ENCODE data around the gene AGXT.
"Not testable (repeated sequence)": the region's sequence is repeated elsewhere in the genome, so short reads cannot be mapped to it uniquely, and the experiment has no call there.

AGXT gene

DNA sequence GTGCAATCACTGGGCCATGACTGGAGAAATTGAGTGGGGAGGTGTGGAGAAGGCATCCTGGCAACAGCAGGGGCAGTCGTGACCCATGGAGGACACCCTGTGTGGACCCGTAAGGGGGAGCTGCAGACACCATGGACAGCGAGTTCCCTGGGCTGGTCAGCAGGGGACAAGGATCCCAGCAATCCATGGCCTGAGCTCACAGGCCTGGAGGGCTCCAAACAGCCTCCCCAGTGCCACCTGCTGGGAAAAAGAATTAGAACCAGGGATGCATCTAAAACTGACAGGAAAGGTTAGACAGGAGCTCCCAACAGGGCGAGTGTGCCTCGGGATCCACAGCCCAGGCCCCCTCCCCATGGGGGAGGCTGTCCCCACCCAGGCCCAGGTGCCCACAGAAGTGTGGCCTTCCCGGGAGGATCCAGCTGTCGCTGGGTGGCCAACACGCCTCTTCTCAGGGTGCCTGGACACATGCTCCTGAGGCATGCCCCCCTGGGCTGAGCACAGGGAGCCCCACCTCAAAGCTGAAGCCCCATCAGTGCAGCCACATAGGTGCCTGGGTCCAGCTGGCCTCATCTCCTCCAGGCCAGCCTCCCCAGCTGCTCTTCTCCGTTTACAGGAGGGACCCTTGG lies 28.1 kb upstream of the AGXT start:
- peak; percentile 62 for DNase-seq

DNA sequence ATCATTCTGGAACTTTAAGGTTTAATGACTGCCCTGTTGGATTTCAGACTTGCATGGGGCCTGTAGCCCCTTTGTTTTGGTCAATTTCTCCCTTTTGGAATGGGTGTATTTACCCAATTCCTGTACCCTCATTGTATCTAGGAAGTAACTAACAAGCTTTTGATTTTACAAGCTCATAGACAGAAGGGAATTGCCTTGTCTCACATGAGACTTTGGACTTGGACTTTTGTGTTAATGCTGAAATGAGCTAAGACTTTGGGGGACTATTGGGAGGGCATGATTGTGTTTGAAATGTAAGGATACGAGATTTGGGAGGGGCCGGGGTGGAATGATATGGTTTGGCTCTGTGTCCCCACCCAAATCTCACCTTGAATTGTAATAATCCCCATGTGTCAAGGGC lies 22.3 kb upstream of the AGXT start:
- DNase-seq: not testable (repeated sequence)

DNA sequence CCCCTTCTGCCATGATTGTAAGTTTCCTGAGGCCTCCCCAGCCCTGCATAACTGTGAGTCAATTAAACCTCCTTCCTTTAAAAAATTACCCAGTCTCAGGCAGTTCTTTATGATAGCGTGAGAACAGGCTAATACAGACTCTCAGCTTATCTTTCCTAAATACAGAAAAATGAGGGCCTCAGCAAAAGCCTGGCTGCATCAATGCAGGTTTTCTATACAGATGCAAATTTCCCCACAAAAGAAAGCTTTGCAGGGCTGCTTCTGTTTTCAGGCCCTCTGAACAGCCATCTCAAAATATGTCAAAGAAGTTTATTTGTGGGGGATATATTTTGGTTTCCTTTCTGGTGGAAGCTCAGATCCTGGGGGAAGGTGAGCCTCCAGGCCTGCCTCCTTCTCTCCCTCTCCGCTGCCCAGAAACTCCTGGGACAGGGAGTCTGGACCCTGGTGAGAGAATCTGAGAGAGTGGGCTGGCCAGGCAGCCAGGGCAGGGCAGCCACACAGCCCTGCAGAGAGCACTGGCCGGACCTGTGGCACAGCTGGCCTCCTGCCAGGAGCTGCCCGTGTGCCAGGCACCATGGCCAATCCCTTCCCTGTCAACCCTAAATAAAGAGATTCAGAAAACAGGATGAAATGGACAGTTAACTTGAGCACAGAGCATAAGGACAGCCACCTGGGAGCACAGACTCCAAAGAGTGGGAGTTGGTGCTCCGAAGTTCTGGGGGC lies 21.6 kb upstream of the AGXT start:
- no peak for DNase-seq

DNA sequence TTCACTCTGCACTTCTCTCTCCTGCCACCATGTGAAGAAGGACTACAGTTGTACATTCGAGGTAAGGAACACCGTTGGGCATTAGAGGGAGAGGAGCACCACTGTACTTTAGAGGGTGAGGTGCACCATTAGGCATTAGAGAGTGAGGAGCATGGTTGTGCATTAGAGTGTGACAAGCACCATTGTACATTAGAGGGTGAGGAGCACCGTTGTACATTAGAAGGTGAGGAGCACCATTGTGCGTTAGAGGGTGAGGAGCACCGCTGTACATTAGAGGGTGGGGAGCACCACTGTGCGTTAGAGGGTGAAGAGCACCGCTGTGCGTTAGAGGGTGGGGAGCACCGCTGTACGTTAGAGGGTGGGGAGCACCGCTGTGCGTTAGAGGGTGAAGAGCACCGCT lies 20.8 kb upstream of the AGXT start:
- no peak for DNase-seq

DNA sequence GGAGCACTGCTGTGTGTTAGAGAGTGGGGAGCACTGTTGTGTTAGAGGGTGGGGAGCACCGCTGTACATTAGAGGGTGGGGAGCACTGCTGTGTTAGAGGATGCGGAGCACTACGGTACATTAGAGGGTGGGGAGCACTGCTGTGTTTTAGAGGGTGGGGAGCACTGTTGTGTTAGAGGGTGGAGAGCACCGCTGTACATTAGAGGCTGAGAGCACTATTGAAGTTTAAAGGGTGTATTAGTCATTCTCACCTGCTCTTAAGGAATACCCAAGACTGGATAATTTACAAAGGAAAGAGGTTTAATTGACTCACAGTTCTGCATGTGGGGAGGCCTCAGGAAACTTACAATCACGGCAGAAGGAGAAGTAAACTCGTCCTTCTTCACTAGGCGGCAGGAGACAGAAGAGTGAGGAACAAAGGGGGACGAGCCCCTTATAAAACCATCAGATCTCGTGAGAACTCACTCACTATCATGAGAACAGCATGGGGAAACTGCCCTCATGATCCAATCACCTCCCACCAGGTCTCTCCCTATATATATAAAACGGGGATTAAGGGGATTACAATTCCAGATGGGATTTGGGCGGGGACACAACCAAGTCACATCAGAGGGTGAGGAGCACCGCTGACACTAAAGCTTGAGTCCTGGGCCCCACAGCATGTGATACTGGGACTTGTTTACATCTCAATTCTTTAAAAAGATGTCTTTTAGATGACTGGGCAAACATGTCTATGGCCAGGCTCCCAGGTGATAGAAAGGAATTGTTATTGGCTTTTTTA lies 19.5 kb upstream of the AGXT start:
- no peak for DNase-seq

DNA sequence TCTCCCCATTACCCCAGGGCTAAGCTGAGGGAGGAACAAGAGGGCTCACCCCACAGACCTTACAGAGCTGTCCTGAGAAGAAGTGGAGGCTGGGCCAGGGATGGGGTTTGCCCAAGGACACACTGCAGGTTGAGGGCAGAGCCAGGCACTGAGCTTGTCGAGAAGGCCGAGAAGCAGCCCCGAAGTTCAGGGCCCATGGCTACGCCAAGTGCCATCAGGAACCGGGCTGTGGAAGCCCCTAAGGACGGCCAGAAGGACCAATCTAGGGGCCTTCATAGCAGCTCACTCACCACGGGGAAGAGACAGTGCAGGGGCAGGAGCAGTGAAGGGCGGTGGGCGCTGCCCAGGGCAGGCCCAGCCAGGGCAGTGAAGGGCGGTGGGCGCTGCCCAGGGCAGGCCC lies 18.6 kb upstream of the AGXT start:
- DNase-seq: no peak

DNA sequence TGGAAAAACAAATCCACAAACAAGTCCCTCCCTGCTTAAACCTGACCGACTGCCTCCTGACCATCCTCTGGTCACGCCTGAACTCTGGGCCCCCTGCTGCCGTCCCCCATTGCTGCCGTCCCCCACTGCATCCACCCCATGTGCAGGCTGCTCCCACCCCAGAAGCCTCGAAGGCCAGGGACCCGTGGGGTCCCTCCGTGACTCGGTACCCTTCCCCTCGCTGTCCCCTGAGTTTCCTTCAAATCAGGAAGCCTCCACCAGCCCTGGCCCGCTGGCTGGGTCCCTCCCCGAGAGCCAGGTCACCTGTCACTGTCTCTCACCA lies 17.9 kb upstream of the AGXT start:
- DNase-seq: no peak

DNA sequence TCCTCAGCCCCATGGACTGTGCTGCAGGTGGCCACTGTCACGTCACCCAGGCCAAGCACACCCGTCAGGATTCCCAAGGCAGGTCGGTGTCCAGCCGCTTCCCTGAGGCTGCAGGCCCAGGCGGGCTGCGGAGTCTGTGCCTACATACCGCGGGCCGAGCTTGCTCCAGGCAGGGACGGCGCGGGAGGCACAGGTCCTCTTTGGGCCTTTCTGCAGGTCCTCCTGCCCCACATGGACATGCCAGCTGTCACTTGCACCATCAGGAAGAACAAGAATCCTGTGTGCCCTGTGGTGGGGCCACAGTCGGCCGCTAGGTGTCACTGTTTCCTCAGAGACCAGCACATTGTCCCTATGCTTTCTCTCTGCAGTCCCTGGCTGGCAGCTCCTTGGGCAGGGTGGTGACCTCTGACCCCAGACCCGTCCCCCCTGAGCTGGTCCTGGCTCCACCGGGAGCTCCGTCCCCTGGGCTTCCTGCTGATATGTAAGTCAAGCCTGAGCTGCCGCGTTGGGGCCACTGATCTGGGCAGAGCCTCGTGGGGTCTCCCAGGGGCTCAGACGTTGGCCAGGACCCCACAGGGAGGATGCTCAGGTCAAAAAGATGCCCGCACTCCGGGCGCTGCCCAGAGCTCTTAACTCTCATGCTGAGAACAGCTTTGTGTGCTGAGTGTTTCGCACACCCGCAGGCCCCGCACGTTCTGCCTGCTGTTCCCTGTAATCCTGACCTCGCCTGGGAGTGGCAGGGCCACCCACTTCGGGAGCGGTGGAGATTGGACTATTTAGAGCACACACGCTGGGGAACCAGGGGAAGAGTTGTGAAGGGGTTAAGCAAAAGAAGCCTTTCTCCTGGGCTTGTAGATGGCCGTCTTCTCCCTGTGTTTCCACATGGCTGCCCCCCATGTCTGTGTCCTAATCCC lies 17.3 kb upstream of the AGXT start:
- peak; percentile 73 for DNase-seq

DNA sequence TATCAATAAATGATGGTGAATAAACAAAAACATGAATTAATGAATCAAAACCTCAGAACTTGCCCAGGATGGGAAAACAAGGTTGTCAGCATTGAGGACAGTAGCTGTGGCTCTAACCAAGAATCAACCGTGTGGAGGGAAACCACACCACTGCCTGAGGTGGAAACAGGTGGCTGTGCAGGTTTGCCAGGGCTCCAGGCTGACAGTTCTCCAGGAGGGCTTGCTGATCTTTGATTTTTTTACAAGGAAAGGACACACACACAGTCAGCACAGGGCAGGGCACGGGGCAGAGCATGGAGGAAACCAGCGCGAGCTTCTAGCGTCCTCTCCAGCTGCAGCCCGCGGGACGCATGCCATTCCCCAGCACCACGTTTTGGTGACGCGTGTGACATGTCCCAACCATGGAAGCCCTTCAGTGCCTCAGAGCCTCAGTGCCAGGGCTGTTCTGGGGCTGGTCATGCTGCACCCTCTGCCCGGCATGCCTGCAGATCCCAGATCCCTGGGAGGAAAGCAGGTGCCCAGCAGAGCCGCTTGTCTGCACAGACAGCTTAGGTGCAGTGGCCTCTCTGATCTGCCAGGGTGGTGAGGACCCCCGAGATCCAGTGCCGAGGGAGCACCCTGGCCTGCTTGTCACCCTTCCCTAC lies 15.8 kb upstream of the AGXT start:
- no peak for DNase-seq

DNA sequence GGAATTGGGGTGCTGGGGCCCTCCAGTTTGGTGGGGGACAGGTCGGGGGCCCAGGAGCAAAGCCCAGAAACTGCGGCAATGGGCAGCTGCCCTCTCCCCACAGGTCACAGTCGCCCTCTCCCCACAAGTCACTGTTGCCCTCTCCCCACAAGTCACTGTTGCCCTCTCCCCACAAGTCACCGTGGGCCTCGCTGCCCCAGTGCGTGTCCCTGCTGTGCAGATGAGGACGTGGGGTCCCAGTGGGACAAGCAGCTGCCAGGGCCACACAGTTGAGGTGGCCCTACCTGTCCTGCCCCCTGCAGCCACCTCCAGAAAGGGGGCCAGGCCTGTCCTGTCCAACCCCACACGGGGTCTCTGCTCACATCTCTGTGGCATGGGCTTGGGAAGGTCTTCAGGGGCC lies 13.0 kb upstream of the AGXT start:
- DNase-seq: no peak

DNA sequence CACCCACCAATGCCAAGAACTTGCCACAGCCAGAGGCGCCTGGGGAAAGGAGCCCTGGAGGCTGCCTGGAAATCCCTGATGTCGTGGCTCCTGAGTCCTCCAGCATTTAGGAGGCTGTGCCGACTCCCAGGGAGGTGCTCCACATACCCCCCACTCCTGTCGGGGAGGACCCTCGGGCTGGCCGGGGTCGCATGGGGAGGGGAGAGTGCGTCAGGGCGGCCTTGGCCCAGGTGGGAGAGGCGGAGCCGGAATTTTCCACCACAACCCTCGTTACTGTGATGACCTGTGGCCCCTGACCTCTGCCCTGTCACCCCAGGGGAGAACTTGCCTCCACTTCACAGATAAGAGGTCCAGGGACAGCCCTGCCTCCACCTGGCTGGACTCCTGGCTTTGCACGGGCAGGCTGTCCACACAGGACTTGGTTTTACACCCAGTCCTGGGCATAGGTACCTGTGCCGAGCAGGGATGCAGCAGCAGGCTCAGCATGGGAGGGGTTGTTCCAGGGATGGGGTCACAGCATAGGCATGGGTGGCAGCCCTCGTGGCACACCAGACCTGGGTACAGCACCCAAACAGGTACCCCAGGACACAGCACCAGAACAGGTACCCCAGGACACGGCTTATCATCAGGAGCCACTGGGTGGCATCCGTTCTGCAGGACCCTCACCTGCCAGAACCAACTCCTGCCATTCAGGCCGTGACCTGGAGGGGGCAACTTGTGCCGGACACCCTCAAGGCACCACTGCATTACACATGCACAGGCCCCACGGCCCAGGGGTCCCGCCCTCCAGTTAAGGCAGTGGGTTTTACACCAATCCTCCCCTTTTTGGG lies 12.3 kb upstream of the AGXT start:
- DNase-seq: no peak

DNA sequence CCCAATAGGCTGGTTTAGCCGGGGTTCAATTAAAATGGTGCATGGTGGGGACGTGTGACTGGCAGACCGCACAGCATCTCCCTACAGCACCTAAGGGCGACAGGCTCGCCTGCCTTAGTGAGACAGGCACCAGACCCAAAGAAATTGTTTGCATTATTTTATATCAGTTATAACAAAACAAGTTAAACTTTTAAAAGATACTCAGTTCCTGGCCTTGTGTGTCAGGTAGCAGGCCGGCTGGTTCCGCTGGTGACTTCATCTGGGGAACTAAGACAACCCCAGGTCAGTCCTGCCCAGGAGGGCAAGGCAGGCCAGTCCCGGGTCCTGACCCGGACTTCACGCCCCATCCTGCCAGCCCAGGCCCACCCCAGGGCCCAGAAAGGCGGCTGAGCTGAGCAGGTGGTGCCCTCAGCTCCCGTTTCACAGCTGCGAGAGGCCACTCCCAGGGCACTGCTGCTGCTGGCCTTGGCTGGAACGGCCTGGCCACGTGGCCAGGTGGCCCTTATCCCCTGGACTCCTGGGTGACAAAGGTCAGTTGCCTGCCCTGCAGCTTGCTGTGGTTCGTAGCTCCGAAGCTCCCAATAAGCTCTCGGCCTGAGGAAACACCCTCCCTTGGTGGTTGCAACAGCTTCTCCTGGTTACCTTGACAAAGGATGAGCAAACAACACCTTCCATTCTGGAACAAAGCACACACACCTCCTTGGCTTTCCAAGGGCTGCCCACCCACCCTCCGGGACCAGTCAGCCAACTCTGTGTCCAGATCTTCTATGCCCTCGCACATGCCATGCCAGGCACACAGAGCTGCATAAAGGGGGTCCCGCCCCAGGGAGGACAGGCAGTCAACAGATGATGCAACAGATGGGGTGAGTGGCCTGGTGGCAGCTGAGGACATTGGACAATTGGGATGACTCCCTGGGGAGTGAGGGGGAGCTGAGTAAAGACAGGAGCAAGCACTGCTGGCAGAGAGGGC lies 11.3 kb upstream of the AGXT start:
- no peak for DNase-seq

DNA sequence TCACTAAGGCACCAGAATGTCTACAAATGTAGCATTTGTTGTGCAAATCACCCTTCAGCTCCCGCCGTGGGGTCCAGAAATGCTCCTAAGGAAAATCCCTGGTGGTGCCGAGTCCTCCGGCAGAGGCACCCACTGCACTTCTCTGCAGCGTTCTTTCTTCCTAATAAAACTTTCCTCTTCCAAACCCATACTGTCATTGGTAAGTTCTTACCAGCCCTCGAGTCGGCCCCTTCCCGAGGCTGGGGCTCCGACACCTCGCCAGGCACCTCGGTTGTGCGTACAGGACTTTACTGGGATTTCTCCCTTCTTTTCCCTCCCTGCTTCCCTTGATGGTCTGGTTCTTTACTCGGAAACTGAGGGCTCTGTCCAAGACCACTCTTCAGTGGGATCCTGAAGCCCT lies 10.3 kb upstream of the AGXT start:
- no peak for DNase-seq

DNA sequence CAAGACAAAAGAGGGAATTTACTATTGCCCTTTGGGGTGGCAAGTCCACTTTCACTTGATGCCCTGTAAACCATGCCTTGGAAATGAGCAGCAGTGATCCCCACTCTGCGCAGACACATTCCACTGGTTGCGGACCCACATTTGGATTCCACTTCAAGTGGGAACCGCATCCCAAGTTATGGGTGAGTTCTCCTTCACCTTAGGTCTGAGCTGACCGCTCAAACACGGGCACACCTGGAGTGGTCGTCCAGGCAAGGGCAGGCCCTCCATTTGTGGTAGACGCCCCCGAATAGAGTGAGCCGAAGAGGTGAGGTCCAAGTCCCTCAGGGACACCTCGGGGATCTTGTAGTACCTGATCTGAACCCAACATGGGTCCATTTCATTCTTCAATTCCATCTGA lies 9.8 kb upstream of the AGXT start:
- no peak for DNase-seq

DNA sequence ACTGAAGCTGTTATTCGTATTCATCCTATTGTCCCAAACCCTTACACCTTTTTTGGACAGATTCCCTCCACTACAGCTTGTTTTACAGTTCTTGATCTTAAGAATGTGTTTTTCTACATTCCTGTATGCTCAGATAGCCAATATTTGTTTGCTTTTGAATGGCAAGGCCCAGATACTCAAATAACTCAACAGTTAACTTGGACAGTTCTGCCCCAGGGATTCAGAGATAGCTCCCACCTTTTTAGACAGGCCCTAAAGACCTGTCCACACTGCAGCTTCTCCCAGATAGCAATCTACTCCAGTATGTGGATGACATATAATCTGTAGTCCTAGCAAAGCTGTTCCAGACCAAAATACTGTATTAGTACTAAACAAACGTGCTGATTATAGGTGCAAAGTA lies 7.1 kb upstream of the AGXT start:
- DNase-seq: no peak

DNA sequence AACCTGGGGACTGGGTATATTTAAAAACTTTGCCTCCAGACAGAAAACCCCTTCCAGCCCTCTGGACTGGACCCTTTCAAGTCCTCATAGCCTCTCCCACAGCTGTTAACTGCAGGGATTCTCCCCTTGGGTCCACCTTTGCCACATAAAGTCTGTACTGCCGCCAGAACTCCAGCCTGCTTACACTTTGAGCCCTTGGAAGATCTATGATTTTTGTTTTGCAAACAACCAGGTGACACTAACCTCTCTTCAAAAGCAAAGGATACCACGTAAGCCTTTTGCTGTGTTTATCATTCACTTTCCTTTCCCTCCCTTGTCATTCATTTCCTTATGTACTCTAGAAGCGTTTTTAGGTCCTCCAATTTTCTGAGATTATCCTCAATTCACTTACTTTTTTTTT lies 4.1 kb upstream of the AGXT start:
- DNase-seq: no peak

DNA sequence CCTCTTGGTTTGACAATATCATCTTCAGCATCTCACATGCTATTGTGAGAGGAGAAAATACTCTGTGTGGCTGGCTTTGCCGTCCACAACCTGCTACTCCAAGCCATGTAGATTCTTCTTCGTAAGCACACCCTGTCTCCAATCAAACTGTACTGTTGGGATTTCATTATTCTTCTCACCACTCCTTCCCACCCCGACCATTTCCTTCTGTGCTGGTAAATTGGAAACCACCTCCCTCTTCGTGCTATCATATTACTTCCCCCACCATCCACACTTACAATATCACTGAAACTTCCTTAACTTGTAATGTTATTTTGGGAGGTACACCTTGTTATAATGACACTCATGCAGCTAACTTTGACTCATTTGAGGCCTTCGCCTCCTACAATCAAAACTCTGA lies 3.2 kb upstream of the AGXT start:
- DNase-seq: no peak

DNA sequence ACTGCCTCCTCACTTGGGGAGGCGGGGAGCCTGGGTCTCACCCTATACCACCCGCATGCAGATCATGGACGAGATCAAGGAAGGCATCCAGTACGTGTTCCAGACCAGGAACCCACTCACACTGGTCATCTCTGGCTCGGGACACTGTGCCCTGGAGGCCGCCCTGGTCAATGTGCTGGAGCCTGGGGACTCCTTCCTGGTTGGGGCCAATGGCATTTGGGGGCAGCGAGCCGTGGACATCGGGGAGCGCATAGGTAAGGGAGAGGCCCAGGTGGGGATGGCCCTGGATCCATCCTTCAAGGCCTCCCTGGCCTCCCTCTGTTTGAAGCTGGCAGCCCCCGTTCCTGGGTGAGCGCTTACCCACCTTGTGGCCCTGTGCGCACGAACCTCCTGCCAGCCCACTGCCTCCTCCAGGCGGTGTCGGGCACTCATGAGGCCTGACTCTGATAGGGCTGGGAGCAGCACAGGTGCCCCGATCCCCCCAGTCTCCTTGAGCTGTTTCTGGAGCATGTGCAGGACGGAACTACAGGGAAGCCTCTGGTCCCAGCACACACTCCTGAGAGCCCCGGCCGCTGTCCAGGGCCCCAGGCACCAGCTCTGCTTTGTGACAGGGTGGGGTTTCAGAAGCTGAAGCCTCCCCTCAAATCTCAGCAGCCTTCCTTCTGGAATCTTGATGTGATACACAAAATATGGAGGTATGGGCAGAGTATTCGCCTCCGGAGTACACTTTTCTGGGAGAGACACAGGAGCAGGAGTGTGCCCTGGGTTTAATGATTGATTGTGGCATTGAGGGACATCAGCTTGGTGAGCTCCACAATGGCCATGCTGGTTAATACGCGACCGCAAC lies 708 bp downstream of the AGXT start:
- DNase-seq: no peak
